ENCODE data around the gene GATC. TPM values are rescaled to one million over a fixed set of nuclear protein-coding genes. Genes with fewer than 3 reads are reported as not detected.
A peak's percentile ranks its signal among the peaks of the same experiment; 100 is the strongest.

The GATC gene
- polyA plus RNA-seq, 1 experiment: 14.8 TPM

DNA sequence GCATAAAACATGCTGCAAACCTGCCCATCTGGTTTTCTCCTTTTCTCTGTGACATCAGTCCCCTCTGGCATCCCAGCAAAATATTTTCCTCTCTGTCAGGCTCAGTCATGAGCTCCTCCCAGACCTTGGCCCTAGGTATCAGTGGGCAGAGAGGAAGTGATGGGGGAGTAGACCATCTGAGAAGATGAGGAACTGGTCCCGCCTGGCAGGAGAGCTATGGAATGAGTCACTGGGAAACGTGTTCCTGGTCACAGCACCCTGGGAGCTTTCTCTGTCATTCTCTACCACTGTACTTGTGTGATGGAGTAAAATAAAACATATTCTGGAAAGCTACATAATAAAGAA, 28.3 kb downstream of the GATC start:
- ChIA-PET CTCF (interaction anchor here (0.7 to 2.2 kb wide), 5 partner anchors 8 to 52 kb away, joined by 3 to 6 read pairs (median 3); no protein-coding TSS in a partner anchor), POLR2A (interaction anchor here (1.1 kb wide), 1 partner anchor 64 kb away, joined by 4 read pairs; no protein-coding TSS in a partner anchor)
- Histone ChIP-seq H3K36me3 (ENCODE audit: control insufficient read depth, insufficient read depth, low read length) (no peaks in the 10 kb centered on the region), H3K27me3 (ENCODE audit: control insufficient read depth, insufficient read depth, low read length) (no peaks in the 10 kb centered on the region), H3K4me3 (ENCODE audit: low read depth, low read length) (no peak overlapping the region)
- TF ChIP-seq, protein P1, sequence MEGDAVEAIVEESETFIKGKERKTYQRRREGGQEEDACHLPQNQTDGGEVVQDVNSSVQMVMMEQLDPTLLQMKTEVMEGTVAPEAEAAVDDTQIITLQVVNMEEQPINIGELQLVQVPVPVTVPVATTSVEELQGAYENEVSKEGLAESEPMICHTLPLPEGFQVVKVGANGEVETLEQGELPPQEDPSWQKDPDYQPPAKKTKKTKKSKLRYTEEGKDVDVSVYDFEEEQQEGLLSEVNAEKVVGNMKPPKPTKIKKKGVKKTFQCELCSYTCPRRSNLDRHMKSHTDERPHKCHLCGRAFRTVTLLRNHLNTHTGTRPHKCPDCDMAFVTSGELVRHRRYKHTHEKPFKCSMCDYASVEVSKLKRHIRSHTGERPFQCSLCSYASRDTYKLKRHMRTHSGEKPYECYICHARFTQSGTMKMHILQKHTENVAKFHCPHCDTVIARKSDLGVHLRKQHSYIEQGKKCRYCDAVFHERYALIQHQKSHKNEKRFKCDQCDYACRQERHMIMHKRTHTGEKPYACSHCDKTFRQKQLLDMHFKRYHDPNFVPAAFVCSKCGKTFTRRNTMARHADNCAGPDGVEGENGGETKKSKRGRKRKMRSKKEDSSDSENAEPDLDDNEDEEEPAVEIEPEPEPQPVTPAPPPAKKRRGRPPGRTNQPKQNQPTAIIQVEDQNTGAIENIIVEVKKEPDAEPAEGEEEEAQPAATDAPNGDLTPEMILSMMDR (IDR thresholded peaks at IDR 0.05; ENCODE audit: insufficient read depth, low read depth, low read length): no peak
- DNase-seq (ENCODE audit: low read depth): peak; percentile 26

DNA sequence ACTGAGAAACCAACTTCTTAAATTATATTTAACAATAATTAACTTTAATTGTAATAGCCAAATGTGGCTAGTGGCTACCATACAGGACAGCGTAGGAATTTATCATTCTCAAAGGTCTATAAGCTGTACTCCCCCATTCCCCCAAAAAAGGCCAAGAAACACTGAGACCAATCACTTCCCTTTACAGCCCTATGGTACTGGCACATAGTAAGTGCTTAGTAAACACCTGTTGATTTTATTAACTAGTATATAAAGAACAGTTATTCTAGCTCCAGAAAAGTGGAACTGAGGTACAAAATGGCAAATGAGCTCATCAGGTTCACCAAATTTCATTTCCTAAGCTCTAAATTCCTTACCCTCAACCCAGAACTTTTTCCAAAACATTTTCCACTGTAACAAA, 29.4 kb downstream of the GATC start:
- no peaks in the 10 kb centered on the region for H3K36me3 ChIP-seq (ENCODE audit: control insufficient read depth, insufficient read depth, low read length)
- CTCF ChIA-PET: interaction anchor here (0.6 to 2.2 kb wide), 5 partner anchors 9 to 28 kb away, joined by 3 to 6 read pairs (median 3); no protein-coding TSS in a partner anchor
- DNase-seq (ENCODE audit: low read depth): no peak

DNA sequence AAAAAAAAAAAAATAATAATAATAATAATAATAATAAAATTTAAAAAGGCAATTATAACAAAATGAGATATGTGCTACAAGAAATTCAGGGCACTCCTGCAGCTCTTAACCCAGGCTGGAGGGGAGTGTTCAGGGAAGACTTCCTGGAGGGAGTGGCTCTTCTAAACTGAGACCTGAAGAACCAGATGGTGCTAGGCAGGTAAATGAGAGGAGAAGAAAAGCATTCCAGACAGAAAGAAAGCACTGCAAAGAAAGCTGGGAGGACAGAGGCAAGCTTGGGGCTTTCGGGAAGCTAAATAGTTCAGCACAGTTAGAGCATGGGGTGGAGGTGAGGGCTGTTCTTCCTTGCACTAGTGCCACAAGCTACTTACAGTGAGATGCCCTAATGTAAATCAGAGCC, 33.2 kb downstream of the GATC start:
- H3K36me3 ChIP-seq (ENCODE audit: control insufficient read depth, insufficient read depth, low read length): 0 out of 2 replicates have a peak, but pooled peaks cover 1% of the 10 kb centered on the region
- CTCF ChIA-PET: no interaction called here
- no peaks in the 10 kb centered on the region for H3K27me3 ChIP-seq (ENCODE audit: control insufficient read depth, insufficient read depth, low read length)
- TF ChIP-seq, protein P1 (IDR thresholded peaks at IDR 0.05; ENCODE audit: insufficient read depth, low read depth, low read length): no peak
- POLR2A ChIA-PET: no interaction called here
- no peak overlapping the region for H3K4me3 ChIP-seq (ENCODE audit: low read depth, low read length)
- no peak for DNase-seq (ENCODE audit: low read depth)

More for the DNA sequence above, 29.4 kb downstream of the GATC start:
- Histone ChIP-seq H3K27me3 (ENCODE audit: control insufficient read depth, insufficient read depth, low read length) (no peaks in the 10 kb centered on the region), H3K4me3 (ENCODE audit: low read depth, low read length) (no peak overlapping the region)
- POLR2A ChIA-PET: interaction anchor here (0.6 kb wide), 1 partner anchor 275 kb away, joined by 3 read pairs; the partner anchor contains the start of gene RPLP0
- TF ChIP-seq, protein P1 (IDR thresholded peaks at IDR 0.05; ENCODE audit: insufficient read depth, low read depth, low read length): no peak

DNA sequence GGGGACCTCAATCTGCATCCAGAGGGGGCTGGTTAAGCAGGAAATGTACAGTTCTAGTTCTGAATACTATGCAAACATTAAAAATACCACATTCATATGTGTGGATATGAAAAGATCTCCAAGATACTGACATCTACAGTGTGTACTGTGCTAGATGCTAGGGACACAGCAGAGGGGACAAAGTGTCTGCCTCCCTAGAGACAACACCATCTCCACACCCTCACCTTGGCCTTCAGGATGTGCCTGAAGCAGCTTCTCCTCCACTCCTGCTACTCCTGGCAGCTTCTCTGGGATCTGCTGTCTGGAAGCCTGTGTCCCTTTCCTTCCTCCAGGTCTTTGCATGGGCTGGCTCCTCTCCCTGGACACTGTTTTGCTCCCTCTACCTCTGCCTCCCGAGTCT, 34.0 kb downstream of the GATC start:
- H3K36me3 ChIP-seq (ENCODE audit: control insufficient read depth, insufficient read depth, low read length): 0 out of 2 replicates have a peak, but pooled peaks cover 1% of the 10 kb centered on the region
- H3K4me3 ChIP-seq (ENCODE audit: low read depth, low read length): no peak overlapping the region
- TF ChIP-seq, protein P1 (IDR thresholded peaks at IDR 0.05; ENCODE audit: insufficient read depth, low read depth, low read length): no peak
- DNase-seq (ENCODE audit: low read depth): no peak
- CTCF ChIA-PET: no interaction called here
- H3K27me3 ChIP-seq (ENCODE audit: control insufficient read depth, insufficient read depth, low read length): no peaks in the 10 kb centered on the region
- POLR2A ChIA-PET: no interaction called here

DNA sequence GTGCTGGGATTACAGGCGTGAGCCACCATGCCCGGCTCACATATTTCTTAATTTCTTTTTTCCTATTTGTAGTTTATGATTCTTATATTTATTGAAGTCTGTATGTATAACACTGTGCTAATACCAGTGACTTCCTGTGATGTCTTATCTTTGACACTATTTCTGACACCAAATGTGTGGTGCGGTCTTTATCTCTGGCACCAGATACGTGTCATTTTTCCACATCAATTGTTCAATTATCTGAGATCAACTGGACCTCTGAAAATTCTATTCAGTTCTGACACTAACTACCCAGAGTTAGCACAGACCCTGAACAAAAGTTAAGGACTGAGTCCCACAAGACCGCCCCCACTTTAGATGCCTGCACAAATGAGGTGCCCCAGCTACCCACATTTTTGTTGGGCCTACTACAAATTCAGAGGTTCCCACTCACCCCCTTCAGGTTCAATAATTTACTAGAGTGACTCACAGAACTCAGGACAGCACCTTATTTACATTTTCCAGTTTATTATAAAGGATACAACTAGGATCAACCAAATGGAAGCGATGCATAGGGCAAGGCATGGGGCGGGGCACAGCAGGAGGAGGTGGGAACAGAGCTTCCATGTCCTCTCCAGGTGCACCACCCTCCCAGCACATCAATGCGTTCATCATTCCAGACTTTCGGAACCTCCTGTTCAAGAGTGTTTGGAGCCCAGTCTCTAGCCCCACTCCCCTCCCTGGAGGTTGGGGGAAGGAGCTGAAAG, 35.0 kb downstream of the GATC start:
- H3K27me3 ChIP-seq (ENCODE audit: control insufficient read depth, insufficient read depth, low read length): no peaks in the 10 kb centered on the region
- DNase-seq (ENCODE audit: low read depth): no peak
- TF ChIP-seq, protein P1 (IDR thresholded peaks at IDR 0.05; ENCODE audit: insufficient read depth, low read depth, low read length): no peak
- ChIA-PET CTCF (interaction anchor here (1.3 kb wide), 1 partner anchor 11 kb away, joined by 5 read pairs; the partner anchor contains the start of gene SRSF9), POLR2A (interaction anchor here (0.6 kb wide), 1 partner anchor 16 kb away, joined by 6 read pairs; no protein-coding TSS in a partner anchor)
- 0 out of 2 replicates have a peak, but pooled peaks cover 1% of the 10 kb centered on the region for H3K36me3 ChIP-seq (ENCODE audit: control insufficient read depth, insufficient read depth, low read length)
- H3K4me3 ChIP-seq (ENCODE audit: low read depth, low read length): no peak overlapping the region
